Suprapubic skin (tissue), 4 donors: ENCODE data around the gene ZNF775. TPM values are rescaled to one million over a fixed set of nuclear protein-coding genes. Genes with fewer than 3 reads are reported as not detected.

Source experiments
- DNase-seq, 2 donors: peaks; one replicate each; pipeline ENCODE4 v3.0.0-alpha.2; 2019; ENCODE audit warnings: low spot score in 2 of 2
- H3K27ac ChIP-seq: fragments of 200-600 bp; sonication (generic); one replicate; pipeline ENCODE4 v1.5.1; 2019
- H3K27me3 ChIP-seq: fragments of 200-600 bp; sonication (generic); one replicate; pipeline ENCODE4 v1.5.1; 2019
- H3K36me3 ChIP-seq: fragments of 200-600 bp; sonication (generic); one replicate; pipeline ENCODE4 v1.5.1; 2019
- H3K4me1 ChIP-seq: fragments of 200-600 bp; sonication (generic); one replicate; pipeline ENCODE4 v1.5.1; 2019
- H3K4me3 ChIP-seq: fragments of 200-600 bp; sonication (generic); one replicate; pipeline ENCODE4 v1.5.1; 2019; ENCODE audit warnings: mild to moderate bottlenecking
- H3K9me3 ChIP-seq: fragments of 200-600 bp; sonication (generic); one replicate; pipeline ENCODE4 v1.5.1; 2019
- CTCF ChIP-seq, 2 donors: fragments of 200-600 bp in 1 of 2; fragments of 450-650 bp in 1 of 2; sonication (generic) in 1 of 2; IDR thresholded peaks; one replicate each; pipeline ENCODE4 v1.5.1; 2016 to 2019; ENCODE audit warnings: antibody characterized with exemption in 2 of 2, mild to moderate bottlenecking in 1 of 2, moderate library complexity in 1 of 2
- EP300 ChIP-seq: sonication (generic); formaldehyde crosslinking; IDR thresholded peaks from one replicate; pipeline ENCODE4 v1.6.1; 2017; ENCODE audit warnings: antibody characterized with exemption
- POLR2A ChIP-seq, 2 donors: fragments of 450-650 bp; IDR thresholded peaks; one replicate each; pipeline ENCODE4 v1.6.1; 2017; ENCODE audit warnings: antibody characterized with exemption in 2 of 2, mild to moderate bottlenecking in 2 of 2, moderate library complexity in 2 of 2
- POLR2AphosphoS5 ChIP-seq, 3 donors: sonication (generic); formaldehyde crosslinking; IDR thresholded peaks; one replicate each; pipeline ENCODE4 v1.6.1; 2017; ENCODE audit warnings: antibody characterized with exemption in 3 of 3
- WGBS: methylation state at CpG from one replicate; pipeline ENCODE4 v1.1.5; 2018; 5-methylcytosine and 5-hydroxymethylcytosine counted together
- total RNA-seq, 4 donors: library from RNA; depleted of rRNA; stranded (reverse); fragments of >200 nt; gene quantifications; one replicate each; pipeline ENCODE4 v1.1.0, GENCODE V29; 2016

Gene ZNF775
- total RNA-seq, 4 donors from 2014 or later = 1.6 to 3.9 (median 2.6) TPM

GRCh38 chr7:150334108-150334507, 45.0 kb upstream of the ZNF775 start:
- Histone ChIP-seq H3K9me3 (no peaks in the 10 kb centered on the region), H3K27ac (no peak overlapping the region), H3K4me3 (no peak overlapping the region), H3K27me3 (no peaks in the 10 kb centered on the region), H3K4me1 (peaks cover 7% of the 10 kb centered on the region), H3K36me3 (peaks cover 13% of the 10 kb centered on the region)
- no peak for TF ChIP-seq EP300
- no peak for TF ChIP-seq POLR2AphosphoS5 (IDR thresholded peaks at IDR 0.05)
- no peak for TF ChIP-seq POLR2A (IDR thresholded peaks at IDR 0.05)
- no peak for TF ChIP-seq CTCF (IDR thresholded peaks at IDR 0.05)
- no peak for DNase-seq
- 95% methylated on average over 8 of the region's 8 CpGs for WGBS

- no peak for DNase-seq
- TF ChIP-seq POLR2AphosphoS5 (IDR thresholded peaks at IDR 0.05) (no peak), CTCF (IDR thresholded peaks at IDR 0.05) (no peak), POLR2A (IDR thresholded peaks at IDR 0.05) (no peak), EP300 (no peak)
- peaks cover 1% of the 10 kb centered on the region for H3K36me3 ChIP-seq
- no peak overlapping the region for H3K4me3 ChIP-seq
- peaks cover 4% of the 10 kb centered on the region for H3K27me3 ChIP-seq
- peaks cover 15% of the 10 kb centered on the region for H3K4me1 ChIP-seq
- H3K9me3 ChIP-seq = no peaks in the 10 kb centered on the region
- H3K27ac ChIP-seq = no peak overlapping the region
- WGBS = 30% methylated on average over 7 of the region's 7 CpGs
Measured at GRCh38 chr7:150335108-150335773, 43.9 kb upstream of the ZNF775 start.

- Histone ChIP-seq H3K27ac (no peak overlapping the region), H3K4me1 (peaks cover 20% of the 10 kb centered on the region), H3K4me3 (no peak overlapping the region), H3K27me3 (peaks cover 9% of the 10 kb centered on the region), H3K36me3 (no peaks in the 10 kb centered on the region), H3K9me3 (no peaks in the 10 kb centered on the region)
- no peak for DNase-seq
- 53% methylated on average over 6 of the region's 6 CpGs for WGBS
- TF ChIP-seq POLR2AphosphoS5 (IDR thresholded peaks at IDR 0.05) (no peak), POLR2A (IDR thresholded peaks at IDR 0.05) (no peak), EP300 (no peak), CTCF (IDR thresholded peaks at IDR 0.05) (no peak)
Measured at GRCh38 chr7:150335774-150336112, 43.4 kb upstream of the ZNF775 start.

- Histone ChIP-seq H3K27me3 (peaks cover 19% of the 10 kb centered on the region), H3K4me1 (peaks cover 27% of the 10 kb centered on the region), H3K9me3 (no peaks in the 10 kb centered on the region), H3K4me3 (no peak overlapping the region), H3K36me3 (no peaks in the 10 kb centered on the region), H3K27ac (no peak overlapping the region)
- no peak for TF ChIP-seq CTCF (IDR thresholded peaks at IDR 0.05)
- no peak for DNase-seq
- WGBS = no CpG with 5 or more reads among the region's 14 CpGs
Measured at GRCh38 chr7:150336746-150337145, 42.4 kb upstream of the ZNF775 start.

- H3K27ac ChIP-seq = no peak overlapping the region
- TF ChIP-seq POLR2A (IDR thresholded peaks at IDR 0.05) (no peak), CTCF (IDR thresholded peaks at IDR 0.05) (no peak), EP300 (no peak), POLR2AphosphoS5 (IDR thresholded peaks at IDR 0.05) (no peak)
- no peaks in the 10 kb centered on the region for H3K36me3 ChIP-seq
- no peaks in the 10 kb centered on the region for H3K9me3 ChIP-seq
- no peak for DNase-seq
- peaks cover 27% of the 10 kb centered on the region for H3K4me1 ChIP-seq
- H3K4me3 ChIP-seq = no peak overlapping the region
- peaks cover 23% of the 10 kb centered on the region for H3K27me3 ChIP-seq
- WGBS = 83% methylated on average over 2 of the region's 18 CpGs
Measured at GRCh38 chr7:150337179-150337578, 42.0 kb upstream of the ZNF775 start.
